ENCODE results near the gene LHX3.

LHX3 gene

DNA sequence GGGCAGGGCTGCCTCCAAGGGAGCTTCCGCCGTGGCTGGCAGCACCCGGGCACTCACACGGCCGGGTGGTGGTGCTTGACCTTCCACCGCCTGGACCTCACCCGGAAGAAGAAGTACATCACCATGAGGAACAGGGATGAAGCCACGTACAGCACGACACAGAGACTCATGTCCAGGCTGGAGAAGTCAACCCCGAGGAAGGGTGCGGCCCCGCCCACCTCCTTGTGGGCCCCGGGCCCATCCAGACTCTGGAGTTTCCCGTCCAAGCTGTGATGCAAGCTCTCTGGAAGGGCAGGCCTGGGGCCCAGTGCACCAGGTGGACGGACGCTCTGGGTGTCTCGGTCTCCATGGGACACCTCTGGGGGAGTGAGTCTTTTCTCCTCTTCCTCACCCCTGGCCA, 3.7 kb upstream of the LHX3 start:
- Histone ChIP-seq H3K4me1 (ENCODE audit: low read length) (no peaks in the 10 kb centered on the region), H3K36me3 (replicated peaks; ENCODE audit: low read depth, low read length) (peaks cover 16% of the 10 kb centered on the region), H3K9ac (ENCODE audit: low read length) (no peak overlapping the region), H2AFZ (ENCODE audit: low read depth, low read length) (no peak overlapping the region), H3K9me3 (ENCODE audit: insufficient read depth, low read length) (no peaks in the 10 kb centered on the region), H3K4me2 (ENCODE audit: low read length) (no peak overlapping the region), H3K79me2 (ENCODE audit: low read length) (no peaks in the 10 kb centered on the region), H3K27ac (ENCODE audit: low read length) (no peak overlapping the region), H4K20me1 (ENCODE audit: insufficient read depth, low read length) (peaks cover 11% of the 10 kb centered on the region; the same call in 1 of the 2 replicates), H3K4me3 (ENCODE audit: low read length) (no peak overlapping the region), H3K27me3 (ENCODE audit: low read depth, low read length) (no peaks in the 10 kb centered on the region)
- TF ChIP-seq EZH2phosphoT487 (IDR thresholded peaks at IDR 0.05; ENCODE audit: low read depth), result no peak
- TF ChIP-seq, protein P1, sequence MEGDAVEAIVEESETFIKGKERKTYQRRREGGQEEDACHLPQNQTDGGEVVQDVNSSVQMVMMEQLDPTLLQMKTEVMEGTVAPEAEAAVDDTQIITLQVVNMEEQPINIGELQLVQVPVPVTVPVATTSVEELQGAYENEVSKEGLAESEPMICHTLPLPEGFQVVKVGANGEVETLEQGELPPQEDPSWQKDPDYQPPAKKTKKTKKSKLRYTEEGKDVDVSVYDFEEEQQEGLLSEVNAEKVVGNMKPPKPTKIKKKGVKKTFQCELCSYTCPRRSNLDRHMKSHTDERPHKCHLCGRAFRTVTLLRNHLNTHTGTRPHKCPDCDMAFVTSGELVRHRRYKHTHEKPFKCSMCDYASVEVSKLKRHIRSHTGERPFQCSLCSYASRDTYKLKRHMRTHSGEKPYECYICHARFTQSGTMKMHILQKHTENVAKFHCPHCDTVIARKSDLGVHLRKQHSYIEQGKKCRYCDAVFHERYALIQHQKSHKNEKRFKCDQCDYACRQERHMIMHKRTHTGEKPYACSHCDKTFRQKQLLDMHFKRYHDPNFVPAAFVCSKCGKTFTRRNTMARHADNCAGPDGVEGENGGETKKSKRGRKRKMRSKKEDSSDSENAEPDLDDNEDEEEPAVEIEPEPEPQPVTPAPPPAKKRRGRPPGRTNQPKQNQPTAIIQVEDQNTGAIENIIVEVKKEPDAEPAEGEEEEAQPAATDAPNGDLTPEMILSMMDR (IDR thresholded peaks at IDR 0.05; ENCODE audit: low read depth, low read length), result no peak

DNA sequence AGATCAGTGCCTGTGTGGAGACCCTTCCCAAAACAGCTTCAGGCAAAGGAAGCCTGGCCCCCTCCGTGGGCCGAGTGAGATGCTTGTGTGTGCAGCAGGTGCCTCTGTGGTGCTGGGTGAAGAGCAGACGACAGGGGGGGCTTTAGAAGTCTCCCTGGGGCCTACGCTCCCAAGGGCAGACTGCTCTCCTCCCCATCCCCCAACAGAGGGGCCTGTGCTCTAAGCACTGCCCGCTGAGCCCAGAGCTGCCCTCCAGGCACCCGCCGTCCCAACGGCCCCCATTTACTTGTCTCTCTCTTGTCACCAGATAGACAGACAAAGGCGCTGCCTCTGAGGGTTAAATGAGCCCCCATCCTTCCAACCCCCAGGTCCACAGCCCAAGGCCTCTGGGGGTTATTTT, 2.7 kb upstream of the LHX3 start:
- Histone ChIP-seq H3K4me2 (ENCODE audit: low read length) (no peak overlapping the region), H4K20me1 (ENCODE audit: insufficient read depth, low read length) (peaks cover 11% of the 10 kb centered on the region; the same call in 1 of the 2 replicates), H3K79me2 (ENCODE audit: low read length) (no peaks in the 10 kb centered on the region), H3K27me3 (ENCODE audit: low read depth, low read length) (no peaks in the 10 kb centered on the region), H2AFZ (ENCODE audit: low read depth, low read length) (no peak overlapping the region), H3K9me3 (ENCODE audit: insufficient read depth, low read length) (no peaks in the 10 kb centered on the region), H3K9ac (ENCODE audit: low read length) (no peak overlapping the region), H3K27ac (ENCODE audit: low read length) (no peak overlapping the region), H3K4me3 (ENCODE audit: low read length) (no peak overlapping the region), H3K4me1 (ENCODE audit: low read length) (no peaks in the 10 kb centered on the region), H3K36me3 (replicated peaks; ENCODE audit: low read depth, low read length) (peaks cover 9% of the 10 kb centered on the region)
- TF ChIP-seq EZH2phosphoT487 (IDR thresholded peaks at IDR 0.05; ENCODE audit: low read depth), result no peak
- TF ChIP-seq, protein P1 (IDR thresholded peaks at IDR 0.05; ENCODE audit: low read depth, low read length), result no peak

DNA sequence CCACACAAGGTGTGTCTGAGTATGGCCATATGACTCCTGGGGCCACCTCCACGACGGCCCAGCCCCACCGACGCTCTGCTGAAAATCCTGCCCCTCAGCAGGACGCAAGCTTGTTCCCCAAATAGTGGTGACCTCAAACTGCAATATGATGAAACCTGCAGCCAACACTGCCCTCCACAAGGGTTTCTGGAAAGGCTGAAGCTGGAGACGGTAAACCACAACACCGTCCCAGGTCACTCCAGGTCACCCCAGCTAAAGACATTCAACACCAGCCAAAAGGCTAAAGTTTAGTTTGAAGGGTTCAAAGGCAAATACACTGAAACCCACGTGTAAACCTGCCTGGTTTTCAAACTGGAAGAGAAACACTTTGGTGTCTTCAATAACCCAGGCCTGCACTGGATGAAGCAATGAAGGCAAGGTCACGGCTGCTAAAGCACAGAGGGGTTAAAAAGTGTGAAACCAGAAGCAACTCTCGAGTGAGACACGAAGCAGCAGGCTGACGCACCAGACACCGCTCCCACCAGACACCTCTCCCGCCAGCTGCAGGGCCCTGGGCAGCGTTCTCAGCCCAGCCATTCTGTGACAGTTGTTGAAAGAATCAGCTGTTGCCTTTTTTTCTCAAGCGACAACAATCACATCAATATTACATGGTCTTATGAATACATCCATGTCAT, 1.8 kb upstream of the LHX3 start:
- Histone ChIP-seq H3K4me2 (ENCODE audit: low read length) (no peak overlapping the region), H3K36me3 (replicated peaks; ENCODE audit: low read depth, low read length) (peaks cover 9% of the 10 kb centered on the region), H3K27me3 (ENCODE audit: low read depth, low read length) (no peaks in the 10 kb centered on the region), H3K27ac (ENCODE audit: low read length) (no peak overlapping the region), H2AFZ (ENCODE audit: low read depth, low read length) (no peak overlapping the region), H3K9ac (ENCODE audit: low read length) (no peak overlapping the region), H3K79me2 (ENCODE audit: low read length) (no peaks in the 10 kb centered on the region), H3K4me3 (ENCODE audit: low read length) (no peak overlapping the region), H3K4me1 (ENCODE audit: low read length) (no peaks in the 10 kb centered on the region), H4K20me1 (ENCODE audit: insufficient read depth, low read length) (peaks cover 11% of the 10 kb centered on the region; the same call in 1 of the 2 replicates), H3K9me3 (ENCODE audit: insufficient read depth, low read length) (no peaks in the 10 kb centered on the region)
- TF ChIP-seq EZH2phosphoT487 (IDR thresholded peaks at IDR 0.05; ENCODE audit: low read depth), result no peak
- TF ChIP-seq, protein P1 (IDR thresholded peaks at IDR 0.05; ENCODE audit: low read depth, low read length), result no peak

DNA sequence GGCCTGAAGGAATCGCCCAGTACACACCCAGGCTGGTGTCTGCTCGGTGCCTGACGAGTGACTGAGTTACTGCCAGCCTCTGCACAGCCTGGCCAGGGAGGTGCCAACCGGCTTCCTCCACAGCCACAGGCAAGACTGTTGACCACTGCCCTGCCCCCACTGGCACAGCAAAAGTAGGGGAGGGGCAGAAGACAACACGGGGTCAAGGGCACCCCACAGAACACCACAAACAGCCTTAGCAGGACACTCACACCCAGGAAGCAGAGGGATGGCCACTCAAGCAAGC, 722 bp upstream of the LHX3 start:
- Histone ChIP-seq H4K20me1 (ENCODE audit: insufficient read depth, low read length) (peaks cover 11% of the 10 kb centered on the region; the same call in 1 of the 2 replicates), H3K4me2 (ENCODE audit: low read length) (no peak overlapping the region), H3K27me3 (ENCODE audit: low read depth, low read length) (no peaks in the 10 kb centered on the region), H3K9ac (ENCODE audit: low read length) (no peak overlapping the region), H3K9me3 (ENCODE audit: insufficient read depth, low read length) (no peaks in the 10 kb centered on the region), H3K4me3 (ENCODE audit: low read length) (no peak overlapping the region), H3K36me3 (replicated peaks; ENCODE audit: low read depth, low read length) (peaks cover 5% of the 10 kb centered on the region), H2AFZ (ENCODE audit: low read depth, low read length) (no peak overlapping the region), H3K4me1 (ENCODE audit: low read length) (no peaks in the 10 kb centered on the region), H3K27ac (ENCODE audit: low read length) (no peak overlapping the region), H3K79me2 (ENCODE audit: low read length) (no peaks in the 10 kb centered on the region)
- no peak for TF ChIP-seq EZH2phosphoT487 (IDR thresholded peaks at IDR 0.05; ENCODE audit: low read depth)
- TF ChIP-seq, protein P1 (IDR thresholded peaks at IDR 0.05; ENCODE audit: low read depth, low read length), result no peak

Data from OCI-LY3 (cell line).